NCI-H1417 (cell line): ENCODE measurements around the gene VEGFA.

Source experiments
- DNase-seq, 3 experiments: peaks; one replicate each; lab custom pipeline; 2025; lab: John Stamatoyannopoulos, UW

VEGFA gene

GRCh38 chr6:43759136-43759906 lies 10.7 kb upstream of the VEGFA start:
- no peak for DNase-seq

GRCh38 chr6:43759907-43760206 lies 10.2 kb upstream of the VEGFA start:
- no peak for DNase-seq

GRCh38 chr6:43760210-43761168 lies 9.5 kb upstream of the VEGFA start:
- no peak for DNase-seq

DNA sequence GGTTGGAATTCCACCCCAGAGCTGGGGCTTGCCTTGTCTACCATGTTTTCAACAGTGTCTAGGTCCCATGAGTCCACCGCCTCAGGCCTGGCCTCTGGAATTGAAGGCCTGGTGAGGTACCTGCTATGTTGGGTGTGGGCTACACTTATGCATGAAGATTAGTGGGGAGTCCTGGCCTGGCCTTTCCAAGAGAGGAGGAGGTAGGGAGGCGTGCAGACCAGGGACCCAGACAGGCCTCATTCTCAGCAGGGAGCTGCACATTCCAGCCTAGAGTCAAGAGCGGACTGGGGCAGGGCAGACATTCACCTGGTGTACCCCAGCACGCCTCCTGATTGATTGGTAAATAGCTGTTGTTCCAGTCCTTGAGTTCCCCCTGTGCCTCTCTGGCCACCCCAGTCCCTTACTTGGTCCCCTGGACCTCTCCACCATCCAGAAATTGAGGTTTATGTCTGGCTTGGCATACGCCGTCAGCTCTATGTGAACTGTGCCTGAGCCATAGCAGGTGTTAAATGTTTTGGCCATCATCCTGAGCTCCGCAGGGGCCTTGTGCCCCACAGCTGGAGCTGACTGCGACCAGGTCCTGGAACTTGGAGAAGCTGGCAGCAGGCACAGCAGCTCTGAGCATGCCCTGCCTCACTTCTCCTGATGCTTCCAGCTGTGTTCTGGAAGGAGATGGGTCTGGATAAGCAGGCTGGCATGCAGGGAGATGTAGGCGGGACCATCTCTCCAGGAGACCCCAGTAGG lies 8.2 kb upstream of the VEGFA start:
- no peak for DNase-seq

- no peak for DNase-seq
These were observed 7.6 kb upstream of the VEGFA start for GRCh38 chr6:43762410-43762768.

DNA sequence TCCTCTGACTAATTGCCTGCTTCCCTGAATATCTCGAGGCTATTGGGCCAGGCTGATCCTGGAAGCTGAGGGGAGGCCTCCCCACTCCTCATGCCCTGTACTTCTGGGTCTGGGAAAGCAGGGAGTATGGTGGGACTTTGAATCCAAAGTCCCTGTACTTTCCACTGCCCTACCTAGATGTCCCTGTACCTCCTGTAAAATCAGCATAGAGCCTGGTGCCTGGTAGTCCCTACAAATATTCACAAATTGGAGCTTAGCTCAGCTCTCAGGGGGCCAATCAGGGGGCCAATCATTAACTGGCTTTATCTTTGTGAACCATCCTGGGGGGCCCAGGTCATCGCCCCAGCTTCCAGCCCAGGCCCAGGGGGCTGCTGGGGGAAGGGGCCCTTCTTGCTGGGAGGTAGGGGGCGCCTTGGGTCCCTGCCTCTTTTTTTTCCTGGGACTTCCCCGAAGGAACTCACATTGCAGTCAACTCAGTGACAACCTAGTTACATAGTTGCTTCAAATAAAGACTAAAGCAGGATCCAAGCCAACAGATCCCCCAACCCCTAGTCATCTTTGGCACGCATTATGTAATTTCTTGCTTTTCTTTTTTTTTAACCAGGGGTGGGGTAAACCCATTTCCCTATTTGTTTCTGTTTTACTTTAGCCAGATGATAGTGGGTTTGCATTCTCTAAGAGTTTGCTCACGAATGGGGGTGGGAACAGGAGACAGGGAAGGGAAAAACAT lies 6.9 kb upstream of the VEGFA start:
- DNase-seq = no peak

- no peak for DNase-seq
These were observed 6.0 kb upstream of the VEGFA start for GRCh38 chr6:43763812-43764522.

DNA sequence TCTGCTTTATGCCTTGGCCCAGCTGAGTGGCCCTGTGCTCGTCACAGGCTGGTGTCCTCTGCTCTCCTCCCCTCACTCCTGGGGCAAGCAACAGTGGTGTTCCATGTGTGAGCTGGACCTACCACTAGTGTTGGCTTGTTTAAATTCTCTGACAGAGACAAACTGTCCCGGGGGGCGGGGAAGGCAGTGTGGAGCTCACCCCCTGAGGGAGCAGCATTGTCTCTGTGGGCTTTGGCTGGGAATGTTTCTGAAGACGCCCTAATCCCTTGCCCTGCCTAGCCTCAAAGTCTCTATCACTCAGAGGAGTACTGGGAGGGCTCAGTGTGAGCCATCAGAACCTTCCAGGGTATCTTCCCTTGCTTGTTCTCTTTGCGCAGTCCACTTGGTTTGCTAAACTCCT lies 5.2 kb upstream of the VEGFA start:
- no peak for DNase-seq

DNA sequence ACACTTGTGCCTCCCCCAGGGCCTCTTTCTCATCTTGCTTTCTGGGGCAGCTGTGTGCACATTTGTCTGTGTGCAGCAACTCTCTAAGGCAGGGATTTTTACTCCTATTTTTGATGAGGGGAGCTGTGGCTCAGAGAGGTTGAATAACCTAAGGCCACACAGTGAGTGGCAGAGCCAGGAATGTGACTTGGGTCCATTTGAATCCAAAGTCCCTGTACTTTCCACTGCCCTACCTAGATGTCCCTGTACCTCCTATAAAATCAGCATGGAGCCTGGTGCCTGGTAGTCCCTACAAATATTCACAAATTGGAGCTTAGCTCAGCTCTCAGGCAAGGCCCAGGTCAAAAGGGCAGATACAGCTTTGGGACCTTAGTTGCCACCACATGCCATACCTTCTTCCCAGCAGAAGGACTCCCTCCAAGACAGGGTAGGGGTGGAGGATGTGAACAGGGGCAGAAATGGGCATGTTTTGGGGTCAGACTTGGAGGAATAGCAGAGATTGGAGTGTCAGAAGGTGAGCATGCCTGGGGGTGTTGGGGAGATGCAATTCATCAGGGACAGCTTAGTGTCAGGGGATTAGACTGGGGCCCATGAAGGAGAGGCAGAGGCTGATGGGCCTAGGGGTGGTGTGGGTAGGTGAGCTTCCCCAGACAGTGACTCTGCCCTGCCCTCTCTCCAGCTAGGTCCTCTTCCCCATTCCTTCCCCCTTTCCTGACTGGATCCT lies 4.1 kb upstream of the VEGFA start:
- DNase-seq = no peak

- DNase-seq = no peak
These were observed 3.5 kb upstream of the VEGFA start for GRCh38 chr6:43766500-43766853.

DNA sequence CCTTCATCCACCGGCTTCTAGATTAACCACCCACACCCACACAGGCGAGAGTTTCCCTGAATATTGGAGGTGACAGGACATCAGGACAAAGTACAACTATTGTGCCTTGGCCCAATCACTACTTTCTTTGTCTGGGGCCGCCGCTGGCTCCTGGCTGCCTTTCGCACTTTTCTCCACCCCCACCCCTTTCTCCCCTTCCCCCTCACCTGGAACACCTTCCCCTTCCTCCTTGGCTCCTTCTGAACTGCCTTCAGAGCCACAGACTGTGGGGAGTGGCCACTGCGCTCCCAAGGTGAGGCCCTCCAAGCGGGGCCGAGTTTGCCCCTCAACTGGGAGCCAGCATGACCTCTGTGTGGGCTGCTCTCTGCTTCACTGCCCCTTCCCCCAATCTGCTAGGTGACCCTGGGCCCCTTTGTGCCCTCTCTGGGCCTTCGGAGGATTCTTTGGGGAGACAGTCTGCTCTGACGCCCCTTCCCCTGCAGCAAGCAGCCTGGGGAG lies 3.0 kb upstream of the VEGFA start:
- no peak for DNase-seq

DNA sequence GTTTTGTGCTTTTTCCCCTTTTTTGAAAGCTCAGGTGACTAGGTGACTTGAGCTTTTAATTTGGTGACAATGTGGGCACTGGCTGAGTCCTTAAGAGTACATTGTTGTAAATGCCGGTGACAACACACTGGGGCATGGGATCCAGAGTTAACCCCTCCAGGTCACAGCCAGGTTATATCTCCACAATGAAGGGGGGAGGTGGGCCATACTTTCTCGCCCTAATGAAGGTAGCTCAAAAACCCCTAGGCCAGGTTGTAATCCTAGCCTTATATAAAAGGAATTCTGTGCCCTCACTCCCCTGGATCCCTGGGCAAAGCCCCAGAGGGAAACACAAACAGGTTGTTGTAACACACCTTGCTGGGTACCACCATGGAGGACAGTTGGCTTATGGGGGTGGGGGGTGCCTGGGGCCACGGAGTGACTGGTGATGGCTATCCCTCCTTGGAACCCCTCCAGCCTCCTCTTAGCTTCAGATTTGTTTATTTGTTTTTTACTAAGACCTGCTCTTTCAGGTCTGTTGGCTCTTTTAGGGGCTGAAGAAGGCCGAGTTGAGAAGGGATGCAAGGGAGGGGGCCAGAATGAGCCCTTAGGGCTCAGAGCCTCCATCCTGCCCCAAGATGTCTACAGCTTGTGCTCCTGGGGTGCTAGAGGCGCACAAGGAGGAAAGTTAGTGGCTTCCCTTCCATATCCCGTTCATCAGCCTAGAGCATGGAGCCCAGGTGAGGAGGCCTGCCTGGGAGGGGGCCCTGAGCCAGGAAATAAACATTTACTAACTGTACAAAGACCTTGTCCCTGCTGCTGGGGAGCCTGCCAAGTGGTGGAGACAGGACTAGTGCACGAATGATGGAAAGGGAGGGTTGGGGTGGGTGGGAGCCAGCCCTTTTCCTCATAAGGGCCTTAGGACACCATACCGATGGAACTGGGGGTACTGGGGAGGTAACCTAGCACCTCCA lies 2.2 kb upstream of the VEGFA start:
- no peak for DNase-seq

- no peak for DNase-seq
These were observed 1.5 kb upstream of the VEGFA start for GRCh38 chr6:43768506-43768860.

GRCh38 chr6:43768983-43769525 lies 957 bp upstream of the VEGFA start:
- no peak for DNase-seq

- peak; percentile 28 to 73 (median 68) for DNase-seq
These were observed 580 bp downstream of the VEGFA start for GRCh38 chr6:43770372-43771209.

GRCh38 chr6:43771210-43771857 lies 1.3 kb downstream of the VEGFA start:
- peak in 2 of 3 experiments; percentile 39 to 73 for DNase-seq

GRCh38 chr6:43771858-43772680 lies 2.1 kb downstream of the VEGFA start:
- peak in 2 of 3 experiments; percentile 34 to 49 for DNase-seq
